Ishikawa (cell line): ENCODE results near the gene MPHOSPH8.
A peak's percentile ranks its signal among the peaks of the same experiment; 100 is the strongest.

ENCODE experiments used
- CEBPB ChIP-seq: IDR thresholded peaks from 2 replicates; pipeline ENCODE4 v1.6.1; 2012
- CREB1 ChIP-seq: IDR thresholded peaks from 2 replicates; pipeline ENCODE4 v1.6.1; 2012; ENCODE audit warnings: low read depth
- EGR1 ChIP-seq: IDR thresholded peaks from 2 replicates; pipeline ENCODE4 v1.6.1; 2012
- EP300 ChIP-seq: IDR thresholded peaks from 2 replicates; pipeline ENCODE4 v1.6.1; 2012; ENCODE audit warnings: borderline replicate concordance
- FOXM1 ChIP-seq: IDR thresholded peaks from 2 replicates; pipeline ENCODE4 v1.6.1; 2012; ENCODE audit warnings: low read depth, borderline replicate concordance
- NFIC ChIP-seq: IDR thresholded peaks from 2 replicates; pipeline ENCODE4 v1.6.1; 2012
- RAD21 ChIP-seq: IDR thresholded peaks from 2 replicates; pipeline ENCODE4 v1.6.1; 2012; ENCODE audit warnings: low read depth
- REST ChIP-seq: IDR thresholded peaks from 2 replicates; pipeline ENCODE4 v1.6.1; 2012; ENCODE audit warnings: low read depth, mild to moderate bottlenecking
- TAF1 ChIP-seq: IDR thresholded peaks from 2 replicates; pipeline ENCODE4 v1.6.1; 2012; ENCODE audit warnings: low read depth, mild to moderate bottlenecking
- TCF12 ChIP-seq: IDR thresholded peaks from 2 replicates; pipeline ENCODE4 v1.6.1; 2012; ENCODE audit warnings: low read depth
- TEAD4 ChIP-seq: IDR thresholded peaks from 2 replicates; pipeline ENCODE4 v1.6.1; 2012
- YY1 ChIP-seq: IDR thresholded peaks from 2 replicates; pipeline ENCODE4 v1.6.1; 2012; ENCODE audit warnings: low read depth
- ZBTB7A ChIP-seq: IDR thresholded peaks from 2 replicates; pipeline ENCODE4 v1.6.1; 2012; ENCODE audit warnings: low read depth
- TF ChIP-seq, protein P1 (sequence below): IDR thresholded peaks from 2 replicates; pipeline ENCODE4 v1.6.1; 2012
- TF ChIP-seq, protein P2 (sequence below): IDR thresholded peaks from 2 replicates; pipeline ENCODE4 v1.6.1; 2012

MPHOSPH8 gene

DNA sequence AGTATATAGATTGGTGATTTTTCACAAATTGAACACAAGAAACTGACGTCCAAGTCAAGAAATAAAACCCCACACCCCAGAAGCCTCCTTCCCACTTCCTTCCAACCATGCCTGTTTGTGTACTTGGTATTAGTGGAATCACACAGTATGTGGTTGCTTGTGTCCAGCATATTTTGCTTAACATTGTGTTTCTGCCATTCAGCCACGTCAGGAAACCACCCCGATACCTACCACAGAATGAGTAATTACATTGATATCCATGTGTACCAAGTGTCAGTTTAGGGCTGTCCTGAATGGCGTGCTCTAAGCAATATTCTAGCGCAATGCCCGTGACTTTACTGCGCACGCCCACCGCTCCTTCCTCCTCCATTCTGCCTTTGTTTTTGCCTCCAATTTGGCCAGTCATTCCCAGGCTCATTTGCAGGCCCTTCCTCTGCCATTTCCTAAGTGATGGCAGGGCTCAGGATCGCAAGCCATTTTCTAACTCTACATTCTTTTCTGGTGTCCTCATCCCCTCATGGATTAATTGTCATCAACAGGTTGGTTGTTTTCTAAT is 25.9 kb upstream of the MPHOSPH8 start:
- TF ChIP-seq EGR1 (no peak), ZBTB7A (no peak), FOXM1 (no peak), CREB1 (no peak), RAD21 (no peak), TEAD4 (no peak), YY1 (no peak)

DNA sequence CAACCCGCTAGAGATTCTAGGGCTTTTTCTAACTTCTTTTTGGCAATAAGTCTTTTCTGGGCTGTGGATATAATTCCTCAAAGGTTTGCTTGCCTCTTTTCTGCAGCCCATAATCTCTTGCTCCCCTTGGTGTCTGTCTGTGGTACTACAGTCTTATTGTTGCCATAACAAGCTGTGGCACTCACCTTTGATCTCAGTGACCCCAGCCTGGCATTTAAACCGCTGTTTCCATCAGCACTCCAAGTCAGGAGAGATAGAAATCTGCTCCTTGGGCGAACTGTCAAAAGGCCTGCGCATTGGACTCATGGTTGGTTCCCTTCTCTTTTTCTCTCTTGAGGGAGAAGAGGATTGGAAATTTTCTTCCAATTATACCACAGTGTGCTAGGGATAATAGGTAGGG is 14.5 kb upstream of the MPHOSPH8 start:
- TF ChIP-seq TAF1 (no peak), RAD21 (peak; percentile 58)

DNA sequence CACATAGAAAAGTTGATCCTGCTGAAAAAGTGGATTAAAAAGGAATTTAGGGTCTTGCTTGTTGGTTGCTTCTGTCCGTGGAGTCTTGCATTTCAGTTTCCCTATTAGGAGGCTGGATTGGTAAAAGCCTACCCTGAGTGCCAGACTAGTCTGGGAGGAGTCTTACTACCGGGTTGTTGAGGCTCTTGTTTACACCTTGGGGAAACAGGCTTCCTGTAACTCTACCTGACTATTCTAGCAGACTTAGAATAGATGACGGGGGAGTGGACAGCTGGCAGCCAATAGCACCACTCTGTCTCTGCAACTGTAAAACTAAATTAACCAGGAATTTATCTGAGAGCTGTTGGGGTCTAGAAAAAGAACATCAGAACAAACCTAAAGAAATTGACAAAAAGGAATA is 11.3 kb upstream of the MPHOSPH8 start:
- no peak for TF ChIP-seq CEBPB
- no peak for TF ChIP-seq YY1
- TF ChIP-seq CREB1 = no peak
- TF ChIP-seq, protein P1, sequence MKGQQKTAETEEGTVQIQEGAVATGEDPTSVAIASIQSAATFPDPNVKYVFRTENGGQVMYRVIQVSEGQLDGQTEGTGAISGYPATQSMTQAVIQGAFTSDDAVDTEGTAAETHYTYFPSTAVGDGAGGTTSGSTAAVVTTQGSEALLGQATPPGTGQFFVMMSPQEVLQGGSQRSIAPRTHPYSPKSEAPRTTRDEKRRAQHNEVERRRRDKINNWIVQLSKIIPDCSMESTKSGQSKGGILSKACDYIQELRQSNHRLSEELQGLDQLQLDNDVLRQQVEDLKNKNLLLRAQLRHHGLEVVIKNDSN = no peak
- no peak for TF ChIP-seq NFIC
- TF ChIP-seq TCF12 = no peak
- TF ChIP-seq, protein P2, sequence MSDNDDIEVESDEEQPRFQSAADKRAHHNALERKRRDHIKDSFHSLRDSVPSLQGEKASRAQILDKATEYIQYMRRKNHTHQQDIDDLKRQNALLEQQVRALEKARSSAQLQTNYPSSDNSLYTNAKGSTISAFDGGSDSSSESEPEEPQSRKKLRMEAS = no peak
- no peak for TF ChIP-seq RAD21
- TF ChIP-seq REST = no peak
- TF ChIP-seq TEAD4 = no peak

DNA sequence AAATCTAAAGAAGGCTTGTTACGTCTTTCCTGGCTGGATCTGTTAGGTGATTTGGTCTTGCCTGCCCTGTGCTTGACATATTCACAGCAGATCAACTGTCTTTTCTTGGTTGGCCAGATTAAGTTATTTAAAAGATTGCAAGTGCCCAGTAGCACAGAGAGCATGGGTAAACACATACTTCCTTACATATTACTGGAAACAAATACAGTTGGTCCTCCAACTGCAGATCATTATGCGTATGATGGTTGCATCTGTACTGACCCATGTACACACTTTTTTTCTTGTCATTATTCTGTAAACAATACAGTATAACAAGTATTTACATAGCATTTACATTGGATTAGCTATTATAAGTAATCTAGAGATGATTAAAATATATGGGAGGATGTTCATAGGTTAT is 9.2 kb upstream of the MPHOSPH8 start:
- TF ChIP-seq YY1 (no peak), RAD21 (no peak), CREB1 (no peak), TAF1 (no peak), EGR1 (no peak), FOXM1 (no peak), ZBTB7A (no peak), CEBPB (no peak), EP300 (no peak)
- TF ChIP-seq, protein P1 = no peak

DNA sequence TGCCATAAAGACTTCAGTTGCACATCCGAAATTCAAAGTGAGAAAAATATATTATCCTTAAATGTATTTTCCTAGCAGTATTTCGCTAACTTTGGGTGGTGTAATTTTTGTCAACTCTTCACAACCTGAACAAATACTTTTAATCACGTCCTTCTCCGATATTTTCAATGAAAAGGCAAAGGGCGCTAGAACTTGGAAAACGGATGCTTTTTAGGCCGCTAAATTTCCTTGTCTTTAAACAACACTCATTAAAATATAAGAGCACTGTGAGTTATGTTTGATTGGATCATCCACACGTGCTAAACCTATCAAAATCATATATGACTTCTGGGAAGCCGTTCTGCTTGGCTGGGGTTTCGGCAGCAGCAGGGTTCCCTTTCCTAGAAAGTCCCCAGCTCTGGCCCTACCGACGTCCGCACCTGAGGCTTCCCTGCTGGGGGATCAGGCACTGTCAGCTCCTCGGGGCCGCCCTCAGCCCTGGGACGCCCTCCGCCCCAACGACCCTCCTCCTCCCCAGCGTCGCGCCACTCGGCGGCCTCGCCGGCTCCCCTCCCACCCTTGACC is 462 bp upstream of the MPHOSPH8 start:
- TF ChIP-seq EP300 = no peak
- TF ChIP-seq, protein P2 = peak; percentile 71; the same call in 1 of the 2 replicates
- TF ChIP-seq EGR1 = no peak

- TF ChIP-seq, protein P1 = no peak
- TF ChIP-seq TEAD4 = no peak
- TF ChIP-seq TAF1 = no peak
- TF ChIP-seq EP300 = no peak
- TF ChIP-seq EGR1 = no peak
- TF ChIP-seq REST = no peak
- TF ChIP-seq YY1 = no peak
- no peak for TF ChIP-seq CEBPB
- no peak for TF ChIP-seq RAD21
- TF ChIP-seq CREB1 = no peak
- TF ChIP-seq TCF12 = no peak
- TF ChIP-seq NFIC = no peak
- no peak for TF ChIP-seq ZBTB7A
- TF ChIP-seq, protein P2 = no peak
- no peak for TF ChIP-seq FOXM1
Measured at GRCh38 chr13:19634256-19634740, 839 bp downstream of the MPHOSPH8 start.
